HepG2 (cell line): ENCODE data around the gene PSMA3. TPM values are rescaled to one million over a fixed set of nuclear protein-coding genes. Genes with fewer than 3 reads are reported as not detected.
A peak's percentile ranks its signal among the peaks of the same experiment; 100 is the strongest.

Source experiments
- HDAC2 ChIP-seq: sonication (generic); formaldehyde crosslinking; IDR thresholded peaks from 2 replicates; pipeline ENCODE4 v1.4.0; 2020; ENCODE audit warnings: missing genetic modification reagents
- HOXA3 ChIP-seq: sonication (generic); formaldehyde crosslinking; IDR thresholded peaks from 2 replicates; pipeline ENCODE4 v1.5.0; 2020; ENCODE audit warnings: missing genetic modification reagents
- KMT2A ChIP-seq: sonication (generic); formaldehyde crosslinking; IDR thresholded peaks from 2 replicates; pipeline ENCODE4 v1.4.0; 2020; ENCODE audit warnings: missing genetic modification reagents
- PATZ1 ChIP-seq: sonication (generic); formaldehyde crosslinking; IDR thresholded peaks from 2 replicates; pipeline ENCODE4 v1.4.0; 2020; ENCODE audit warnings: missing genetic modification reagents
- REPIN1 ChIP-seq: sonication (generic); formaldehyde crosslinking; IDR thresholded peaks from 2 replicates; pipeline ENCODE4 v1.8.0; 2022; ENCODE audit warnings: missing genetic modification reagents, low read depth, mild to moderate bottlenecking, borderline replicate concordance
- SALL1 ChIP-seq: sonication (generic); formaldehyde crosslinking; IDR thresholded peaks from 2 replicates; pipeline ENCODE4 v1.8.0; 2022; ENCODE audit warnings: mild to moderate bottlenecking, missing genetic modification reagents
- TARDBP ChIP-seq: sonication (generic); formaldehyde crosslinking; IDR thresholded peaks from 2 replicates; pipeline ENCODE4 v1.8.0; 2022; ENCODE audit warnings: mild to moderate bottlenecking, missing genetic modification reagents
- TFDP2 ChIP-seq: sonication (generic); formaldehyde crosslinking; IDR thresholded peaks from 2 replicates; pipeline ENCODE4 v1.4.0; 2020; ENCODE audit warnings: missing genetic modification reagents
- UBTF ChIP-seq: sonication (generic); formaldehyde crosslinking; IDR thresholded peaks from 2 replicates; pipeline ENCODE4 v1.4.0; 2020; ENCODE audit warnings: mild to moderate bottlenecking, missing genetic modification reagents
- ZFX ChIP-seq: sonication (generic); formaldehyde crosslinking; IDR thresholded peaks from 2 replicates; pipeline ENCODE4 v1.4.0; 2020; ENCODE audit warnings: mild to moderate bottlenecking, low read depth, missing genetic modification reagents, moderate library complexity
- ZFY ChIP-seq: sonication (generic); formaldehyde crosslinking; IDR thresholded peaks from 2 replicates; pipeline ENCODE4 v1.4.0; 2020; ENCODE audit warnings: missing genetic modification reagents
- ZNF234 ChIP-seq: sonication (generic); formaldehyde crosslinking; conservative IDR thresholded peaks from 2 replicates; pipeline ENCODE4 v1.5.1; 2020; ENCODE audit warnings: mild to moderate bottlenecking, missing genetic modification reagents
- ZNF329 ChIP-seq: sonication (generic); formaldehyde crosslinking; IDR thresholded peaks from 2 replicates; pipeline ENCODE4 v1.9.0; 2021; ENCODE audit warnings: low read depth, mild to moderate bottlenecking, missing genetic modification reagents
- ZNF639 ChIP-seq: conservative IDR thresholded peaks from 2 replicates; pipeline ENCODE4 v1.6.1; 2018; ENCODE audit warnings: missing genetic modification reagents
- ZNF777 ChIP-seq: sonication (generic); formaldehyde crosslinking; IDR thresholded peaks from 2 replicates; pipeline ENCODE4 v1.4.0; 2020; ENCODE audit warnings: missing genetic modification reagents
- ZZZ3 ChIP-seq: sonication (generic); formaldehyde crosslinking; IDR thresholded peaks from 2 replicates; pipeline ENCODE4 v1.4.0; 2020; ENCODE audit warnings: missing genetic modification reagents, mild to moderate bottlenecking, borderline replicate concordance
- polyA plus RNA-seq, 8 experiments: library from polyadenylated mRNA; depleted of rRNA in 3 of 8; stranded (reverse) in 7 of 8; unstranded in 1 of 8; fragments of >200 nt; fragmentation: Illumina TruSeq in 4 of 8; extraction: Trizol in 4 of 8; gene quantifications; 2 replicates each; pipeline versions ENCODE4 v1.2.1 to v1.2.3, GENCODE V29; 2011 to 2016; ENCODE audit warnings: low read depth in 4 of 8, missing spikeins in 1 of 8, mixed read lengths in 1 of 8; ENCODE audit not compliant: insufficient read depth in 1 of 8
- total RNA-seq, 5 experiments: library from RNA; depleted of rRNA; stranded (reverse); fragments of >200 nt; fragmentation: Illumina TruSeq; extraction: Trizol; gene quantifications; 2 replicates each; pipeline ENCODE4 v1.2.3, GENCODE V29; 2016; ENCODE audit warnings: low read depth in 1 of 5

Gene PSMA3
- total and polyA plus RNA-seq, 2 of the 13 experiments (the other 11 are each of a cell fraction or from before 2014, with no cell fraction given), result 232 to 275 TPM

- TF ChIP-seq TFDP2 (no peak; the same call in 1 of the 2 replicates), ZFY (CRISPR knock-in tag) (0 out of 2 replicates have a peak, but pooled peaks have one; percentile 32), ZFX (CRISPR knock-in tag) (peak; percentile 56; the same call in 1 of the 2 replicates), TARDBP (CRISPR knock-in tag) (peak; percentile 43; the same call in 1 of the 2 replicates), KMT2A (CRISPR knock-in tag) (peak; percentile 68; the same call in 1 of the 2 replicates), UBTF (CRISPR knock-in tag) (0 out of 2 replicates have a peak, but pooled peaks have one; percentile 39), PATZ1 (peak; percentile 59; the same call in 1 of the 2 replicates), ZNF639 (CRISPR knock-in tag) (no peak), ZZZ3 (CRISPR knock-in tag) (no peak), HDAC2 (no peak), HOXA3 (CRISPR knock-in tag) (peak; percentile 10; the same call in 1 of the 2 replicates), ZNF329 (CRISPR knock-in tag) (peak; percentile 58; the same call in 1 of the 2 replicates), SALL1 (CRISPR knock-in tag) (0 out of 2 replicates have a peak, but pooled peaks have one; percentile 19), REPIN1 (CRISPR knock-in tag) (0 out of 2 replicates have a peak, but pooled peaks have one; percentile 24), ZNF777 (no peak), ZNF234 (CRISPR knock-in tag) (no peak)
These were observed 55.0 kb downstream of the PSMA3 start (continued) for GRCh38 chr14:58299401-58300330.
